ENCODE data around the gene ZFP36L2. TPM values are rescaled to one million over a fixed set of nuclear protein-coding genes. Genes with fewer than 3 reads are reported as not detected.

ZFP36L2 gene
- total RNA-seq, 1 donor from 2014 or later: 206 TPM

DNA sequence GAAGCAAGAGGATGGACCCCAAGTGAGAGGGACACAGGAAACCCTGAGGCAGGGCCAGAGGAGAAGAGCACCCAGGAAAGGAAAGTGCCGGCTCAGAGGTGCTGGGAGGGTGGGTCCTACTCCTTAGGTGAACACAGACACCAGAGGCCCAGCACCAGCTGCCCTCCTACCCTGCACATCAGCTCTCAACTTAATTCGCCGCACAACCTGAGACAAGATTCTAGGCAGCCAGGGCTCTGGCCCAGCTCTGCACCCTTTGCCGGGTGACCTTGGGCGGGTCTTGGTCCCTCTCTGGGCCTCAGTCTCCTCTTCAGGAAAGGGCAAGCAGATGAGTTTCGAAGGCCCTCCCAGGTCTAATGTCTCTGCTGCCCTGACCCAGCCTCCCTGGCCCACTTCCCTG is 28.1 kb downstream of the ZFP36L2 start:
- TF ChIP-seq POLR2A (IDR thresholded peaks at IDR 0.05): no peak
- TF ChIP-seq POLR2AphosphoS5 (IDR thresholded peaks at IDR 0.05; ENCODE audit: insufficient read depth in 1 of 2, low read depth in 1 of 2): no peak
- TF ChIP-seq CTCF (IDR thresholded peaks at IDR 0.05): no peak
- no peak overlapping the region for H3K4me3 ChIP-seq
- H3K4me1 ChIP-seq: peaks cover 5% of the 10 kb centered on the region
- no peaks in the 10 kb centered on the region for H3K27me3 ChIP-seq
- H3K9me3 ChIP-seq: no peaks in the 10 kb centered on the region
- intact Hi-C loops (cut with DNase I): no loop called here
- no peak for DNase-seq (ENCODE audit: extremely low spot score in 2 of 2)
- no peak overlapping the region for H3K27ac ChIP-seq
- no peaks in the 10 kb centered on the region for H3K36me3 ChIP-seq

DNA sequence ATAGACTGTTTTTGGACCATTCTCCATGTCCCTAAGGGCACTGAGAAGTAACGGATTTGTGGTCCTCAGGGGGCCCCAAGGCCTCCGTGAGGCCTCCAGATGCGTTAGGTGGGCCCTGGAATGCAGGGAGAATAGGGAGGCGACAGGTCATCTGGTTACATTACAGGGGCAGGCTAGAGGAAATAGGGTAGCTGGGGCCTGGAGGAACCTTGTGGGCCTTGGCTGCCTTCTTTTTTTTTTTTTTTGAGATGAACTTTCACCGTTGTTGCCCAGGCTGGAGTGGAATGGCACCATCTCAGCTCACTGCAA is 28.9 kb downstream of the ZFP36L2 start:
- intact Hi-C loops (cut with DNase I): no loop called here
- TF ChIP-seq CTCF (IDR thresholded peaks at IDR 0.05) (no peak), POLR2A (IDR thresholded peaks at IDR 0.05) (no peak), POLR2AphosphoS5 (IDR thresholded peaks at IDR 0.05; ENCODE audit: insufficient read depth in 1 of 2, low read depth in 1 of 2) (no peak)
- peaks cover 5% of the 10 kb centered on the region for H3K4me1 ChIP-seq
- no peak overlapping the region for H3K4me3 ChIP-seq
- no peaks in the 10 kb centered on the region for H3K36me3 ChIP-seq
- H3K9me3 ChIP-seq: no peaks in the 10 kb centered on the region
- DNase-seq (ENCODE audit: extremely low spot score in 2 of 2): no peak
- no peaks in the 10 kb centered on the region for H3K27me3 ChIP-seq
- H3K27ac ChIP-seq: no peak overlapping the region

GRCh38 chr2:43196768-43197587 is 29.4 kb downstream of the ZFP36L2 start:
- DNase-seq (ENCODE audit: extremely low spot score in 2 of 2): no peak
- Histone ChIP-seq H3K27me3 (no peaks in the 10 kb centered on the region), H3K36me3 (no peaks in the 10 kb centered on the region), H3K4me3 (no peak overlapping the region), H3K4me1 (peaks cover 5% of the 10 kb centered on the region), H3K9me3 (no peaks in the 10 kb centered on the region), H3K27ac (no peak overlapping the region)
- TF ChIP-seq POLR2A (IDR thresholded peaks at IDR 0.05) (no peak), POLR2AphosphoS5 (IDR thresholded peaks at IDR 0.05; ENCODE audit: insufficient read depth in 1 of 2, low read depth in 1 of 2) (no peak), CTCF (IDR thresholded peaks at IDR 0.05) (no peak)
- intact Hi-C loops (cut with DNase I): no loop called here

DNA sequence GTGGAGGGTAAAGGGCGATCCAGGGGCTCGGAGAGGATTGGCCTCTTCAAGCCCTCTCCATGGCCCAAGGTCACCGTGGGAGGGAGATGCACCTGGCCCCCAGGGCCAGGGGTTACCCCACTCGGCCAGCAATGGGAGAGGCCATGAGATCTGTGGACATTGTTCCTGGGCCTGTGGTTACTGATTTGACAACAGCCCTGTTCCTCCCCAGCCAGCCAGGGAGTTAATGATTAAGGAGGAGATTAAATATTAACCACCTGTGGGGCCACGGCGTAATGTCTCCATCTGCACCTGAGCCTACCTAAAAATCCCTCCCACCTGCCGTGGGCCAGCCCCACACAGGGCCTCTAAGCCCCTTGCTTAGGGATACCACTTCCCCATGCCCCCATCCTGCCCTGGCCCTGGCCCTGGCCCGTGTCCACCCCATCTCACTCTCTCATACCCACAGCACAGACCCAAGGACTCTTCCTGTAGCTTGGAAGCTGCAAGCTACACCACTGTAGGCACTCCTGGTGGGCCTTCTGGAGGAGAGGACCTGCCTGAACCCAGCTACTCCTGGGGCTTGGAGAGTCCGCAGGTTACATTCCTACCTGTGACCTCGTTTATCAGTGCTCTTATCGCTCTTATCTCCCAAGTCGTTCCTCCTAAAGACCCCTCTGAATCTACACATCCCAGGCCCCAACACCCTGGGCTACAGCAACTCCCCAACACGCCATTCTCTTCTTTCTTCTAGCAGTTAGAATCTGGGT is 32.1 kb downstream of the ZFP36L2 start:
- intact Hi-C loops (cut with DNase I): no loop called here
- Histone ChIP-seq H3K27me3 (no peaks in the 10 kb centered on the region), H3K4me3 (no peak overlapping the region), H3K36me3 (no peaks in the 10 kb centered on the region), H3K4me1 (peaks cover 5% of the 10 kb centered on the region), H3K9me3 (no peaks in the 10 kb centered on the region), H3K27ac (no peak overlapping the region)
- DNase-seq (ENCODE audit: extremely low spot score in 2 of 2): no peak
- TF ChIP-seq POLR2AphosphoS5 (IDR thresholded peaks at IDR 0.05; ENCODE audit: insufficient read depth in 1 of 2, low read depth in 1 of 2): no peak
- no peak for TF ChIP-seq CTCF (IDR thresholded peaks at IDR 0.05)
- no peak for TF ChIP-seq POLR2A (IDR thresholded peaks at IDR 0.05)

DNA sequence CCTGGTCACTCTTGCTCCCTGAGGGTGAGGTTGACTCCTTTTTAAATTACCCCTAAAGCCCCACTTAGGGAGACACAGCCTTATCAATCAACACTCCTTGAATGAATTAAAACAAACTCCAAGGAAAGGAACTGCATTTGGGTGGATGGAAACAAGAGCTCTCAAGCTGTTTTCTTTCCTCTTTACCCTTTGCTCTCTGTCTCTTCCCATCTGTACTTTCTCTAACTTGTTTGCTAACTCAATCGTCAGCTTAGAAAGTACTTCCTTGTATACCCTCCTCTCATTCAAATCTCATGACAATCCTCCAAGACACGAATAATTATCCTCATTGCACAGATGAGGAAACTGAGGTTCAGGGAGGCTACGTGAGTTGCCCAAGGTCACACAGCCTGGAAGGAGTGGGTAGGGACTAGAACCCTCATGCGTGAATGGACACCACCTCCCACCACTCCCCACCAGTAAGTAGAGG is 32.7 kb downstream of the ZFP36L2 start:
- Histone ChIP-seq H3K36me3 (no peaks in the 10 kb centered on the region), H3K27ac (no peak overlapping the region), H3K4me3 (no peak overlapping the region), H3K4me1 (peaks cover 5% of the 10 kb centered on the region), H3K27me3 (no peaks in the 10 kb centered on the region), H3K9me3 (no peaks in the 10 kb centered on the region)
- no peak for DNase-seq (ENCODE audit: extremely low spot score in 2 of 2)
- intact Hi-C loops (cut with DNase I): no loop called here
- TF ChIP-seq POLR2AphosphoS5 (IDR thresholded peaks at IDR 0.05; ENCODE audit: insufficient read depth in 1 of 2, low read depth in 1 of 2) (no peak), POLR2A (IDR thresholded peaks at IDR 0.05) (no peak), CTCF (IDR thresholded peaks at IDR 0.05) (no peak)

Measured in vagina (tissue), 2 donors.